GM18858 (cell line): ENCODE measurements around the gene SOST.
A peak's percentile ranks its signal among the peaks of the same experiment; 100 is the strongest.
"Not testable (repeated sequence)": the region's sequence is repeated elsewhere in the genome, so short reads cannot be mapped to it uniquely, and the experiment has no call there.

Source experiments
- ATAC-seq: cut with Tn5 transposase; IDR thresholded peaks from one replicate; pipeline ENCODE4 v1.9.1; 2021; ENCODE audit not compliant: unreplicated experiment

The SOST gene

GRCh38 chr17:43758497-43759174 lies at the start of gene SOST:
Gene SOST, minus strand, starts transcription at chr17:43758791. Its CDS starts 50 bp downstream, at chr17:43758741.
- ATAC-seq: no peak

- no peak for ATAC-seq
Observed at GRCh38 chr17:43808076-43808475, 49.5 kb upstream of the SOST start.

GRCh38 chr17:43805117-43805516 lies 46.5 kb upstream of the SOST start:
- ATAC-seq: no peak

GRCh38 chr17:43803758-43804157 lies 45.2 kb upstream of the SOST start:
- no peak for ATAC-seq

- ATAC-seq: no peak
Observed at GRCh38 chr17:43801844-43802243, 43.3 kb upstream of the SOST start.

GRCh38 chr17:43800736-43801135 lies 42.1 kb upstream of the SOST start:
- no peak for ATAC-seq

- ATAC-seq: no peak
Observed at GRCh38 chr17:43799047-43799446, 40.5 kb upstream of the SOST start.

- not testable (repeated sequence) for ATAC-seq
Observed at GRCh38 chr17:43798024-43798423, 39.4 kb upstream of the SOST start.

- ATAC-seq: not testable (repeated sequence)
Observed at GRCh38 chr17:43792668-43793067, 34.1 kb upstream of the SOST start.

GRCh38 chr17:43791589-43791988 lies 33.0 kb upstream of the SOST start:
- ATAC-seq: no peak

GRCh38 chr17:43790311-43790940 lies 31.8 kb upstream of the SOST start:
- ATAC-seq: no peak

GRCh38 chr17:43789482-43789881 lies 30.9 kb upstream of the SOST start:
- no peak for ATAC-seq

GRCh38 chr17:43788540-43788939 lies 29.9 kb upstream of the SOST start:
- ATAC-seq: no peak

- ATAC-seq: no peak
Observed at GRCh38 chr17:43787728-43788127, 29.1 kb upstream of the SOST start.

GRCh38 chr17:43784628-43785101 lies 26.1 kb upstream of the SOST start:
- no peak for ATAC-seq

- no peak for ATAC-seq
Observed at GRCh38 chr17:43784068-43784467, 25.5 kb upstream of the SOST start.

- ATAC-seq: no peak
Observed at GRCh38 chr17:43782913-43783680, 24.5 kb upstream of the SOST start.

GRCh38 chr17:43780135-43780534 lies 21.5 kb upstream of the SOST start, which contains the start of gene CFAP97D1:
Gene CFAP97D1, plus strand, starts transcription at chr17:43780435. Its CDS starts 28 bp downstream, at chr17:43780463.
- no peak for ATAC-seq

GRCh38 chr17:43779145-43780125 lies 20.8 kb upstream of the SOST start:
- no peak for ATAC-seq

GRCh38 chr17:43778337-43779144 lies 19.9 kb upstream of the SOST start, which contains the start of gene DUSP3:
Gene DUSP3, minus strand, starts transcription at chr17:43778977. Its CDS starts 53 bp downstream, at chr17:43778924.
- ATAC-seq: peak; percentile 44
